ENCODE results near the gene LILRB3.
"Not testable (repeated sequence)": the region's sequence is repeated elsewhere in the genome, so short reads cannot be mapped to it uniquely, and the experiment has no call there.

The LILRB3 gene

GRCh38 chr19:54209811-54210494 lies 12.9 kb downstream of the LILRB3 start:
- DNase-seq (ENCODE audit: low read depth in 2 of 2), result no peak

GRCh38 chr19:54209058-54209810 lies 13.6 kb downstream of the LILRB3 start:
- no peak for DNase-seq (ENCODE audit: low read depth in 2 of 2)

GRCh38 chr19:54208784-54209057 lies 14.1 kb downstream of the LILRB3 start:
- no peak for DNase-seq (ENCODE audit: low read depth in 2 of 2)

GRCh38 chr19:54207983-54208783 lies 14.6 kb downstream of the LILRB3 start:
- peak in 1 of 2 experiments; percentile 40 for DNase-seq (ENCODE audit: low read depth in 2 of 2)

- no peak for DNase-seq (ENCODE audit: low read depth in 2 of 2)
Observed at GRCh38 chr19:54207676-54207982, 15.2 kb downstream of the LILRB3 start.

GRCh38 chr19:54207193-54207592 lies 15.6 kb downstream of the LILRB3 start:
- DNase-seq (ENCODE audit: low read depth in 2 of 2), result not testable (repeated sequence)

DNA sequence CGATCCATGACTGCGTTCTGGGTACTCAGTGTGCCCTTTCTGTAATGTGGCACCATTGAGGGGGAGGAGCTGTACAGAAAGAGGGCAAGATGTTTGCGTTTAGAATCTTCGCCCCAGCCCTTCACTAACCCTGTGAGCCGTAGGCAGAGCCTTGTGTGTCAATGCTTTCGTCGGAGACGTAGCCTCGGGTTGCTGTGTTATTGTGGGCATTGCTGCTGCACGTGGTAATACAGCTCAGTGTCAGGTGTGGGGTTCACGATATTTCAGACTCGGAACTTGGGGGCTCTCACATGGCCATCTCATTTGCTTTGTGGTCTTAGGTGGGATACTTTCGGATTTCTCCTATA lies 16.0 kb downstream of the LILRB3 start:
- no peak for DNase-seq (ENCODE audit: low read depth in 2 of 2)

DNA sequence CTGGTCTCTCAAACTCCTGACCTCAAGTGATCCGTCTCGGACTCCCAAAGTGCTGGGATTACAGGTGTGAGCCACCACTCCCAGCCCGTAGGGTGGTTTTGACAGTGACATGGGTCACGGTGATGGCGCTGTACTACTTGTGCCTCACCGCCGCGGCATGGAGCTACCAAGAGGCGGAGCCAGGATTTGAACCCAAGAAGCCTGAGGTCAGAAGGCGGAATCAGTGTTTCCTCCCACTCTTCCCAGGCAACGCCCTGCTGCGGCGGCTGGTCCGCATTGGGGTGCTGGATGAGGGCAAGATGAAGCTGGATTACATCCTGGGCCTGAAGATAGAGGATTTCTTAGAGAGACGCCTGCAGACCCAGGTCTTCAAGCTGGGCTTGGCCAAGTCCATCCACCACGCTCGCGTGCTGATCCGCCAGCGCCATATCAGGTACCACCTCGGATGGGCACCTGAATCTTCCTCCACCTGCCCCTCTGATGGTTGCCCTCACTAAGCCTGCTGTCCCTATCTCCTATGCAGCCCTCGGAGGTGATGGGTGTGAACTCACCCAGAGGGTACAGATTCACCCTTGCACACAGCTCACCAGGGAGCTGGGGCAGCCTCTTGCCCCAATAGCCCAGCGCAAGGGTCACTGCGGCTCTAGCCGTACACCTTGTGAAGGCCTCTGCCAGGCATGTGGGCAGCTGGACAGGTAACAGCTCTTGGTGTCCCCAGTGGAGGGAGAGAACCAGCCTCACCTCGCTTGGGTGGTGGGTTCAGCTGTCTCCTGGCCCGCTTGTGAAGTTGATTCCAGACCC lies 16.6 kb downstream of the LILRB3 start:
- DNase-seq (ENCODE audit: low read depth in 2 of 2), result no peak

GRCh38 chr19:54204767-54205468 lies 17.9 kb downstream of the LILRB3 start:
- DNase-seq (ENCODE audit: low read depth in 2 of 2), result no peak

GRCh38 chr19:54203151-54203611 lies 19.6 kb downstream of the LILRB3 start:
- no peak for DNase-seq (ENCODE audit: low read depth in 2 of 2)

- no peak for DNase-seq (ENCODE audit: low read depth in 2 of 2)
Observed at GRCh38 chr19:54201980-54202379, 20.8 kb downstream of the LILRB3 start.

- DNase-seq (ENCODE audit: low read depth in 2 of 2), result no peak
Observed at GRCh38 chr19:54201172-54201701, 21.6 kb downstream of the LILRB3 start.

DNA sequence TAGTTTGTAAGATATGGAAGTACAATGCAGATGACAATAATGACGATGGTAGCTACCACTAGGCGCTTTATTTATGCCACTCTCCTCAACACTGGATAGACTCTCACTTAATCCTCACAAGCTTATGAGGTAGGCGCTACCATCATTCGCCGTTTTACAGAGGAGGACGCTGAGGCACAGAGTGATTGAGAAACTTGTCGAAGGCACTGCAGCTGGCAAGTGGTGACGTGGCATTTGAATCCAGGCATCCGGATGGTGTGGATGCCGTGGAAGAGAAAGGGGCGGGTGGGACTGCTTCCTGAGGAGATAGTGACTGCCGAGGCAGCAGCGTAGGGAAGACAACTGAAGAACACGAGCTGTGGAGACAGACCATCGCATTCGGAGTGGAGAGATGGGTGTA lies 23.4 kb downstream of the LILRB3 start:
- no peak for DNase-seq (ENCODE audit: low read depth in 2 of 2)

GRCh38 chr19:54197121-54197520 lies 25.7 kb downstream of the LILRB3 start:
- no peak for DNase-seq (ENCODE audit: low read depth in 2 of 2)

DNA sequence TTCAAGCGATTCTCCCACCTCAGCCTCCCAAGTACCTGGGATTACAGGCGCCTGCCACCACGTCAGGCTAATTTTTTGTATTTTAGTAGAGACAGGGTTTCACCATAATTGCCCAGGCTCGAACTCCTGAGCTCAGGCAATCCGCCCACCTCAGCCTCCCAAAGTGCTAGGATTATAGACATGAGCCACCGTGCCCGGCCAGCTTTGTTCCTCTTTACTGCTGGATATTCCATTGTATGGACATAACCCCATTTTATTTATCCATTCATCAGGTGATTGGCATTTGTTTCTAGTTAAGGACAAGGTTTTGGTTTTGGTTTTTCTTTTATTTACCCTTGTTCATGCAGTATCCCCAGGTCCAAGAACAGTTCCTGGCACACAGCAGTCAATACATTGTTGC lies 26.3 kb downstream of the LILRB3 start:
- DNase-seq (ENCODE audit: low read depth in 2 of 2), result no peak

- DNase-seq (ENCODE audit: low read depth in 2 of 2), result not testable (repeated sequence)
Observed at GRCh38 chr19:54194463-54194862, 28.3 kb downstream of the LILRB3 start.

DNA sequence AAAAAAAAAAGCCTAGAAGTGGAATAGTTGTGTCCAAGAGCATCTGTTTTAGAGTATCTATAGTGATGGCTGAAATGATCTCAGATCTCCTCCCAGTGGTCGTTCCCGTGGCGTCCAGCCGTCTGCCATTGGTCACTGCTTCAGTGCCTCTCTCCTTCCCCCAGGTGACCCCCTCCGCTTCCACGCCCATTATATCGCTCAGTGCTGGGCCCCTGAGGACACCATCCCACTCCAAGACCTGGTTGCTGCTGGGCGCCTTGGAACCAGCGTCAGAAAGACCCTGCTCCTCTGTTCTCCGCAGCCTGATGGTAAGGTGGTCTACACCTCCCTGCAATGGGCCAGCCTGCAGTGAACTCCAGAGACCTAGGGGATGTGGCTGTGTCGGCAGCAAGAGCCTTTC lies 29.8 kb downstream of the LILRB3 start:
- DNase-seq (ENCODE audit: low read depth in 2 of 2), result no peak

- no peak for DNase-seq (ENCODE audit: low read depth in 2 of 2)
Observed at GRCh38 chr19:54191811-54192453, 30.9 kb downstream of the LILRB3 start.

GRCh38 chr19:54191011-54191810 lies 31.6 kb downstream of the LILRB3 start, which contains the start of gene TSEN34:
TSEN34 (plus strand) TSS chr19:54191308; CDS start chr19:54191365, 57 bp downstream.
- peak; percentile 71 to 77 for DNase-seq (ENCODE audit: low read depth in 2 of 2)
